Measurements from ENCODE around the gene SSTR4. TPM values are rescaled to one million over a fixed set of nuclear protein-coding genes. Genes with fewer than 3 reads are reported as not detected.

SSTR4 gene
- total and polyA plus RNA-seq, 2 donors from 2014 or later: not detected

DNA sequence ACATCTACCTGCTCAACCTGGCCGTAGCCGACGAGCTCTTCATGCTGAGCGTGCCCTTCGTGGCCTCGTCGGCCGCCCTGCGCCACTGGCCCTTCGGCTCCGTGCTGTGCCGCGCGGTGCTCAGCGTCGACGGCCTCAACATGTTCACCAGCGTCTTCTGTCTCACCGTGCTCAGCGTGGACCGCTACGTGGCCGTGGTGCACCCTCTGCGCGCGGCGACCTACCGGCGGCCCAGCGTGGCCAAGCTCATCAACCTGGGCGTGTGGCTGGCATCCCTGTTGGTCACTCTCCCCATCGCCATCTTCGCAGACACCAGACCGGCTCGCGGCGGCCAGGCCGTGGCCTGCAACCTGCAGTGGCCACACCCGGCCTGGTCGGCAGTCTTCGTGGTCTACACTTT, 619 bp downstream of the SSTR4 start:
- no peaks in the 10 kb centered on the region for H3K36me3 ChIP-seq (ENCODE audit: control insufficient read depth in 2 of 3, insufficient read depth in 3 of 3, low read length in 3 of 3)
- no peak overlapping the region for H3K9ac ChIP-seq (ENCODE audit: low read length in 3 of 3)
- no peak for DNase-seq
- intact Hi-C loops (cut with DNase I): no loop called here
- peaks cover 2% of the 10 kb centered on the region for H3K27me3 ChIP-seq (ENCODE audit: control insufficient read depth, insufficient read depth, low read length)
- H3K4me3 ChIP-seq (ENCODE audit: low read length in 3 of 3): no peak overlapping the region
- no peak overlapping the region for H3K27ac ChIP-seq (ENCODE audit: low read depth in 2 of 2, low read length in 2 of 2)
- no peaks in the 10 kb centered on the region for H3K4me1 ChIP-seq (ENCODE audit: control insufficient read depth in 2 of 3, insufficient read depth in 2 of 3, low read depth in 1 of 3, low read length in 3 of 3)
- no peak for FAIRE-seq
- H3K9me3 ChIP-seq (ENCODE audit: control insufficient read depth in 2 of 3, insufficient read depth in 1 of 3, low read length in 3 of 3): no peaks in the 10 kb centered on the region
- TF ChIP-seq, protein P1, sequence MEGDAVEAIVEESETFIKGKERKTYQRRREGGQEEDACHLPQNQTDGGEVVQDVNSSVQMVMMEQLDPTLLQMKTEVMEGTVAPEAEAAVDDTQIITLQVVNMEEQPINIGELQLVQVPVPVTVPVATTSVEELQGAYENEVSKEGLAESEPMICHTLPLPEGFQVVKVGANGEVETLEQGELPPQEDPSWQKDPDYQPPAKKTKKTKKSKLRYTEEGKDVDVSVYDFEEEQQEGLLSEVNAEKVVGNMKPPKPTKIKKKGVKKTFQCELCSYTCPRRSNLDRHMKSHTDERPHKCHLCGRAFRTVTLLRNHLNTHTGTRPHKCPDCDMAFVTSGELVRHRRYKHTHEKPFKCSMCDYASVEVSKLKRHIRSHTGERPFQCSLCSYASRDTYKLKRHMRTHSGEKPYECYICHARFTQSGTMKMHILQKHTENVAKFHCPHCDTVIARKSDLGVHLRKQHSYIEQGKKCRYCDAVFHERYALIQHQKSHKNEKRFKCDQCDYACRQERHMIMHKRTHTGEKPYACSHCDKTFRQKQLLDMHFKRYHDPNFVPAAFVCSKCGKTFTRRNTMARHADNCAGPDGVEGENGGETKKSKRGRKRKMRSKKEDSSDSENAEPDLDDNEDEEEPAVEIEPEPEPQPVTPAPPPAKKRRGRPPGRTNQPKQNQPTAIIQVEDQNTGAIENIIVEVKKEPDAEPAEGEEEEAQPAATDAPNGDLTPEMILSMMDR (IDR thresholded peaks at IDR 0.05; ENCODE audit: borderline replicate concordance, extremely low read depth, insufficient read depth): no peak

DNA sequence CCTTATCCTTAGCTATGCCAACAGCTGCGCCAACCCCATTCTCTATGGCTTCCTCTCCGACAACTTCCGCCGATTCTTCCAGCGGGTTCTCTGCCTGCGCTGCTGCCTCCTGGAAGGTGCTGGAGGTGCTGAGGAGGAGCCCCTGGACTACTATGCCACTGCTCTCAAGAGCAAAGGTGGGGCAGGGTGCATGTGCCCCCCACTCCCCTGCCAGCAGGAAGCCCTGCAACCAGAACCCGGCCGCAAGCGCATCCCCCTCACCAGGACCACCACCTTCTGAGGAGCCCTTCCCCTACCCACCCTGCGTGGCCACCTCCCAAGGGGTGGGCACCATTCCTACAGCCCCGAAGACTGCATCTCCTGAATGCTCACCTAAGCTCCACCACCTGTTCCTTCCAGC, 1.3 kb downstream of the SSTR4 start:
- Histone ChIP-seq H3K4me1 (ENCODE audit: control insufficient read depth in 2 of 3, insufficient read depth in 2 of 3, low read depth in 1 of 3, low read length in 3 of 3) (no peaks in the 10 kb centered on the region), H3K4me3 (ENCODE audit: low read length in 3 of 3) (no peak overlapping the region), H3K36me3 (ENCODE audit: control insufficient read depth in 2 of 3, insufficient read depth in 3 of 3, low read length in 3 of 3) (no peaks in the 10 kb centered on the region), H3K9ac (ENCODE audit: low read length in 3 of 3) (no peak overlapping the region), H3K27me3 (ENCODE audit: control insufficient read depth, insufficient read depth, low read length) (peaks cover 2% of the 10 kb centered on the region), H3K9me3 (ENCODE audit: control insufficient read depth in 2 of 3, insufficient read depth in 1 of 3, low read length in 3 of 3) (no peaks in the 10 kb centered on the region), H3K27ac (ENCODE audit: low read depth in 2 of 2, low read length in 2 of 2) (no peak overlapping the region)
- DNase-seq: no peak
- TF ChIP-seq, protein P1 (IDR thresholded peaks at IDR 0.05; ENCODE audit: borderline replicate concordance, extremely low read depth, insufficient read depth): no peak
- no peak for FAIRE-seq
- intact Hi-C loops (cut with DNase I): no loop called here

DNA sequence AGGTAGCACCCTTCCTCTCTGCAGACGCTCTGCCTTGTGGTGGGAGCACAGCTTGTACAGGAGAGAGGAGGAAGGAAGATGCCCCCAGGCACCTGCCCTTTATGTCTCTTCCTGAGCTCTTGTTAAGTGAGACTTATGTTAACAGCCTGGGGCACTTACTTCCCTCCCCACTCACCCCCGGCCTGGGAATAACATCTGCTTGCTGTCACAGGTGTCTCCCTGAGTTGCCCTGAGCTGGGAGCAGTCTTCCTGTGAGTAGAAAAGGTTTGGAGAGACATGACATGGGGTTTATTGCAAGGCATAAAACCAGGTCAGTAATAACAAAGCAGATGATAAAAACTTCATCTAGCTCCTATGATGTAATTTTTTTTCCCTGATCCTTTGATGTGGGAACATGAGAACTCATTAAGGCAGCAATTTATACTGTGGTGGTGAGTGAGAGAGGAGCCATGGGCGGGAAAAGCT, 1.9 kb downstream of the SSTR4 start:
- TF ChIP-seq, protein P1 (IDR thresholded peaks at IDR 0.05; ENCODE audit: borderline replicate concordance, extremely low read depth, insufficient read depth): no peak
- DNase-seq (peak in 4 of 5 donors; percentile 64 to 81 (median 80)), FAIRE-seq (no peak)
- Histone ChIP-seq H3K4me1 (ENCODE audit: control insufficient read depth in 2 of 3, insufficient read depth in 2 of 3, low read depth in 1 of 3, low read length in 3 of 3) (no peaks in the 10 kb centered on the region), H3K36me3 (ENCODE audit: control insufficient read depth in 2 of 3, insufficient read depth in 3 of 3, low read length in 3 of 3) (no peaks in the 10 kb centered on the region), H3K27me3 (ENCODE audit: control insufficient read depth, insufficient read depth, low read length) (peaks cover 2% of the 10 kb centered on the region), H3K4me3 (ENCODE audit: low read length in 3 of 3) (no peak overlapping the region), H3K9ac (ENCODE audit: low read length in 3 of 3) (no peak overlapping the region), H3K9me3 (ENCODE audit: control insufficient read depth in 2 of 3, insufficient read depth in 1 of 3, low read length in 3 of 3) (no peaks in the 10 kb centered on the region), H3K27ac (ENCODE audit: low read depth in 2 of 2, low read length in 2 of 2) (no peak overlapping the region)
- intact Hi-C loops (cut with DNase I): no loop called here
